SW480 (cell line): ENCODE results near the gene ERC2.

Experiments used
- DNase-seq: peaks from one replicate; pipeline ENCODE4 v3.0.0-alpha.2; 2016; ENCODE audit warnings: low spot score

Gene ERC2

GRCh38 chr3:56366641-56367162, 101.6 kb downstream of the ERC2 start:
- no peak for DNase-seq

GRCh38 chr3:56365905-56366640, 102.2 kb downstream of the ERC2 start:
- no peak for DNase-seq

- no peak for DNase-seq
These were observed 103.6 kb downstream of the ERC2 start for GRCh38 chr3:56364665-56365064.

GRCh38 chr3:56363720-56364119, 104.5 kb downstream of the ERC2 start:
- no peak for DNase-seq

- no peak for DNase-seq
These were observed 106.5 kb downstream of the ERC2 start for GRCh38 chr3:56361731-56362130.

GRCh38 chr3:56357266-56357665, 111.0 kb downstream of the ERC2 start:
- no peak for DNase-seq

- no peak for DNase-seq
These were observed 111.5 kb downstream of the ERC2 start for GRCh38 chr3:56356808-56357207.

GRCh38 chr3:56355570-56356185, 112.6 kb downstream of the ERC2 start:
- DNase-seq, result no peak

GRCh38 chr3:56351537-56351936, 116.7 kb downstream of the ERC2 start:
- no peak for DNase-seq

- no peak for DNase-seq
These were observed 120.9 kb downstream of the ERC2 start for GRCh38 chr3:56347219-56347871.

GRCh38 chr3:56342475-56342874, 125.8 kb downstream of the ERC2 start:
- DNase-seq, result no peak

GRCh38 chr3:56339671-56340070, 128.6 kb downstream of the ERC2 start:
- no peak for DNase-seq

GRCh38 chr3:56339244-56339643, 129.0 kb downstream of the ERC2 start:
- no peak for DNase-seq

- no peak for DNase-seq
These were observed 132.2 kb downstream of the ERC2 start for GRCh38 chr3:56336023-56336422.

- DNase-seq, result no peak
These were observed 143.8 kb downstream of the ERC2 start for GRCh38 chr3:56324473-56324872.

- DNase-seq, result peak; percentile 15
These were observed 144.3 kb downstream of the ERC2 start for GRCh38 chr3:56323986-56324420.

GRCh38 chr3:56322862-56323261, 145.4 kb downstream of the ERC2 start:
- no peak for DNase-seq

- no peak for DNase-seq
These were observed 146.4 kb downstream of the ERC2 start for GRCh38 chr3:56321892-56322291.

- DNase-seq, result no peak
These were observed 146.9 kb downstream of the ERC2 start for GRCh38 chr3:56321383-56321782.

- no peak for DNase-seq
These were observed 147.4 kb downstream of the ERC2 start for GRCh38 chr3:56320883-56321282.

GRCh38 chr3:56318891-56319290, 149.4 kb downstream of the ERC2 start:
- DNase-seq, result no peak

- no peak for DNase-seq
These were observed 151.3 kb downstream of the ERC2 start for GRCh38 chr3:56316944-56317343.

GRCh38 chr3:56314842-56315241, 153.4 kb downstream of the ERC2 start:
- peak; percentile 31 for DNase-seq
